GM21529 (cell line): Measurements from ENCODE around the gene CDKN2B.

Experiments
- ATAC-seq: cut with Tn5 transposase; IDR thresholded peaks from one replicate; pipeline ENCODE4 v1.9.1; 2021; ENCODE audit not compliant: unreplicated experiment

CDKN2B gene

DNA sequence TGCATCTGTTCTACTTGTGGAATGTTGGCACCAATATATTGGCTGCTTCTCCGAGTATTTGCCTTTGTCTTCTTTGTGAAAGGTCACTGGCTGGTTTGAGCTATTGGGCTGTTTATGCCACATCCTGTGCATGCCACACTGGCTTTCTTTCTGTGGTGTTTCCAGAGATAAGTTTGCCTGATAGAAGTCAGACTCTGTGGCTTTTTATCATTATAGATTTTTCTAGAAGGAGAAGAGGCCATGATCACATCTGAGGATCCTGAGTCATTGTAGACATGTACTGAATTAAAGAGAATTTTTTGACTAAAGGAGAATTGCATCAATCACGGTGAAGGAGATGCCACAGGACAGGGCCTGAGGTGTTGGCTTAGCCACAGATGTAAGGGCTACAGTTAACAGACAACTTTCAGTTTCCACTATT lies 26.5 kb upstream of the CDKN2B start:
- ATAC-seq = no peak

DNA sequence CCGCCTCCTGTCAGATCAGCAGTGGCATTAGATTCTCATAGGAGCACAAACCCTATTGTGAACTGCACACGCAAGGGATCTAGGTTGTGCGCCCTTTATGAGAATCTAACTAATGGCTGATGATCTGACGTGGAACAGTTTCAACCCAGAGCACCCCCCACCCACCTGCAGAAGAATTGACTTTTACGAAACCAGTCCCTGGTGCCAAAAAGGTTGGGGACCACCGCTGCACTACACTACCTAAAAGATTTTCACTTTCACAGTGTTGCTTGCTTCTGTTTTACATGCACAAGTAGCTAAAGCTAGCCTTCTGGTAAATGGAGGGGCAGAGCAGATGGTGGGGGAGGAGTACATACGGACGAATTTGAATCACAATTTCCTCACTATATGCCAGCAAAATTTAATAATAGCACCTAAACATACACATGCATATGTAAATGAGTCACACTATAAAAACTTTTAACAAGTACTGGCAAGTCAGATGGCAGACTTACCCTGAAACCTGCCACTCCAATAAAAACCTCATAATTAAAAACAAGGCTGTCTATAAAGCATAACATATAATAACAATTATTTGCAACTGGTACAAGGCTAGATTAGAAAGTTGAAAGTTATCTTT lies 24.0 kb upstream of the CDKN2B start:
- ATAC-seq = no peak

DNA sequence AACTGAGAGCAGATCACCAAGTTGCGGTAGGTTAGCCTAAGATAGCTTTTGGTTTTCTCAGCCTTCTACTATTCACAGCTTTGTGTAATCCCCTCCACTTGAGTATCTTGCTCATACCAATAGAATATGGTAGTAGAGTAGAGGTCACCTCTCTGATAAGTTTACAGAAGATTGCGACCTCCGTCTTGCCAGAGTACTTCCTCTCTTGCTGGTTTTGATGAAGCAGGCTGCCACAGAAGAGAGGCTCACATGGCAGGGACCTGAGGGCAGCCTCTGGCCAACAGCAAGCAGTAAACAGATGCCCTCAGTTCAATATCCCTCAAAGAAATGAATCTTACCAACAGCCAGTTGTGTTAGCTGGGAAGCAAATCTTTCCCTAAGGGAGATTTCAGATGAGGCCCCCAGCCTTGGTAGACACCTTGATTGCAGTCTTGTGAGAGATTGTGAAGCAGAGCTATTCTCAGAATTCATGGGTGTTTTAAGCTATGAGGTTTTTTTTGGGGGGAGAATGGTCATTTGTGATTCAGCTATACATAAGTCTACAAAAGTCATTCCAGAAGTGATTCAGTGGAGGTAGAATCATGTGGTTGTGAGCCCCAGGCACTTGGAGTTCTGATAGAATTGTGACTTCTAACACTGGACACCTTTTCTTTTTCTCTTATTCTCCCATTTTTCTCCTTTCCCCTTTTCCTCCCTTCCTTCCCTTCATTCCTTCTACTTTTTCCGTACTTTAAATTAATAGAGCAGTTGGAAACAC lies 22.7 kb upstream of the CDKN2B start:
- no peak for ATAC-seq

DNA sequence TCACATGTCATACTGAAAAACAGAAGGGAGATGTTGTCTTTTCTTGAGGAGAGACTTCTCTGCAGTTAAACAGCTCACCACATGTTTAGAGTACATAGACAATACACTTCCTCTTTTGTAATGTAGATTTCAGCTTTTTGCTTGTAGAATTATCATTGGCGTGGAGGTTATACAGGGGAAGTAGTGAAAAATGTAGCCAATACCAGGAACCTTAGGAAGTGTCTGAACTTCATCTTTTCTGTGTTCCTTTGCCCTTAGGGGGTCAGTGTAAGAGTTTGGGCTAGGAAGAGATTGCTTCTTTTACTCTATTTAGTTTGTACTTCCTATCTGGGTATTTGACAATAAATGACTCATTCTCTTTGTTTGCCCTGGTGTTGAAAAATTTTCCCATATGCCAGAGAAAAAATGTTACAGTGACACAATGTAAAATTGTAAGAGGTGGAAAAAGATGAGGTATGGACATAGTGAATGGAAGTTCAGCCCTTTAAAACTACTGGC lies 21.0 kb upstream of the CDKN2B start:
- peak; percentile 92 for ATAC-seq

DNA sequence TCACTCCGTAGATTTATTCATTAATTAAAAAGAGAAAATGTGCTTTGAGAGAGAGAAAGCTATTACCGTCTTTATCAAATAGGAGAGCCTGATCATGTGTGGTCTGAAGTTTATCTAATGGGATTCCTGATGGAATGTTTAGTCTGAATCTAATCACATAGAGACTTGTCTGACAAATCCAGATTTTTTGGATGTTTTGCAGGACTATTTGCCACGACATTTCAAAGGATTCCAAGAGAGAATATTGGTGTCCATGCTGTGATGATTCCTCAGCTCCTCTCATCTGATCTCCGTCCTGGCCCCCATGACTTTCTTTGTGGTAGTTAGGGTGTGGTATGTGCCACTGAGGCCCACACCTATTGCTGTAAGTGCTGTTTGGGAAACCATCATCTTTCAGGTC lies 20.1 kb upstream of the CDKN2B start:
- no peak for ATAC-seq

- no peak for ATAC-seq
Observed at GRCh38 chr9:22028394-22028793, 19.3 kb upstream of the CDKN2B start.

GRCh38 chr9:22026696-22027095 lies 17.6 kb upstream of the CDKN2B start:
- no peak for ATAC-seq

- ATAC-seq = no peak
Observed at GRCh38 chr9:22022396-22022795, 13.3 kb upstream of the CDKN2B start.

DNA sequence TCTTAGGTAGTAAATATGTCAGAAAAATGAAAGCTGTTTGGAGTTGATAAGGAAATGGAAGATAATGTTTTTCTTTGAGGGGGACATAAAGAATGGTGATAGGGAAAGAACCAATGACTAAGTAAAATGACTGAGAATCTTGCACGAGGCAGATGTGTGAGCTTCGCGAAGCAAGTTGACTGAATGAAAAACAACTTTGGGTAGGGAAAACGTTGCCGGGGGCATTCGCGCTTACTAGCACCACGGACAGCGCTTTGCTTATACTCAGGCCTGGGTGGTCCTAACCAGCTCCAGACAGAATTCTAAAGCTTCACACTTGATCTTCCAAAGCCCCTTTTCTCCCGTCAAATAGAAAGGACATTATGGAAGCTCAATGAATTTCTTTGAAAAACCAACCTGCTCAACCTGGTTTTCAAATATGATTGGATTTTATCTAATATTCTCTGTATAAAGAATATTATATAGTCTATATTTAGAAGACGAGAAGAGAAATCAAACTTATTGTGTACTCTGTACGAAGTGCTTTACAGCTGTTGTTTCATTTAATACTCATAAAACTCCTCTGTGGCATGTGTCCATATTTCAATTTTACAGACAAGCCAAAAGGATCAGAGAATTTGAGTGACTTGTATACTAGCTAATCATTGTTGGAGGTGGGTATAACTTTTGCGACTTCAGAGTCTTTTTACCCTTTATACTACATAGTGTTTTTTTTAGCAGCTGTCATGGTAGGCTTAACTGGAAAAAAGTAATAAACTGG lies 1.9 kb upstream of the CDKN2B start:
- no peak for ATAC-seq

GRCh38 chr9:22009506-22009867 lies 382 bp upstream of the CDKN2B start:
- peak; percentile 50 for ATAC-seq

- ATAC-seq = no peak
Observed at GRCh38 chr9:22008384-22008716, 755 bp downstream of the CDKN2B start.

GRCh38 chr9:22005702-22006606 lies 3.2 kb downstream of the CDKN2B start:
- no peak for ATAC-seq

- no peak for ATAC-seq
Observed at GRCh38 chr9:22005021-22005701, 3.9 kb downstream of the CDKN2B start.

- no peak for ATAC-seq
Observed at GRCh38 chr9:22002038-22002437, 7.1 kb downstream of the CDKN2B start.

- no peak for ATAC-seq
Observed at GRCh38 chr9:21998026-21998425, 11.1 kb downstream of the CDKN2B start.

GRCh38 chr9:21997480-21997879 lies 11.6 kb downstream of the CDKN2B start:
- ATAC-seq = no peak

GRCh38 chr9:21996858-21997257 lies 12.2 kb downstream of the CDKN2B start:
- no peak for ATAC-seq

DNA sequence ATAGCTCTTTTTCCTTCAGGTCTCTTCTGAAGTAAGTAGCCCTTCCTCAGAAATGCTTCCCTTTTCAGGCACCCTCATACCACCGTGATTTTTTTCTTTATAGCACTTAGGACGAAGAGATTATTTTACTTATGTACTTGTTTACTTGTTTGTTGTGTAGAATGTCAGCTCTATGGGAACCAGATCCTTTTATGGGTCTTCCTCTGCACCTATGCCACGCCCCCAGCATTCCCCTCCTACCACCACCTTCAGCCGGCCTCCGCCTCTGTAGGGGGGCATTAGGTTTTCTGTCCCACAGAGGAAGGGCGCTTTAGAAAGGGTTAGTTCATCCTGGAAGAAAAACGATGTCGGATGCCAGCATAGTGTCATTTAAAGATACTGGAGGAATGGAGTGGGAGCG lies 12.7 kb downstream of the CDKN2B start:
- no peak for ATAC-seq

GRCh38 chr9:21995666-21996398 lies 13.3 kb downstream of the CDKN2B start:
- ATAC-seq = peak; percentile 24
